HepG2 (cell line): ENCODE data around the gene GGA1. TPM values are rescaled to one million over a fixed set of nuclear protein-coding genes. Genes with fewer than 3 reads are reported as not detected.

Experiments
- AFF4 ChIP-seq: sonication (generic); formaldehyde crosslinking; IDR thresholded peaks from 2 replicates; pipeline ENCODE4 v1.4.0; 2020; ENCODE audit warnings: missing genetic modification reagents
- AHR ChIP-seq: IDR thresholded peaks from 2 replicates; pipeline ENCODE4 v1.6.1; 2018; ENCODE audit warnings: missing genetic modification reagents, missing compliant biosample characterization
- DNMT1 ChIP-seq: sonication (generic); formaldehyde crosslinking; IDR thresholded peaks from 2 replicates; pipeline ENCODE4 v1.5.1; 2020; ENCODE audit warnings: mild to moderate bottlenecking, missing genetic modification reagents
- HNRNPUL1 ChIP-seq: fragments of 200-400 bp; formaldehyde crosslinking; IDR thresholded peaks from 2 replicates; pipeline ENCODE4 v1.6.1; 2017; ENCODE audit warnings: low read depth, mild to moderate bottlenecking, low read length, moderate library complexity
- KLF11 ChIP-seq: IDR thresholded peaks from 2 replicates; pipeline ENCODE4 v1.6.1; 2016; ENCODE audit warnings: missing compliant biosample characterization
- KLF15 ChIP-seq: sonication (generic); formaldehyde crosslinking; IDR thresholded peaks from 2 replicates; pipeline ENCODE4 v1.8.1; 2023; ENCODE audit warnings: borderline replicate concordance, mild to moderate bottlenecking, inconsistent platforms, missing genetic modification reagents, mixed read lengths
- LRRFIP1 ChIP-seq: sonication (generic); formaldehyde crosslinking; conservative IDR thresholded peaks from 2 replicates; pipeline ENCODE4 v1.4.0; 2020; ENCODE audit warnings: missing genetic modification reagents
- MAF1 ChIP-seq: sonication (generic); formaldehyde crosslinking; IDR thresholded peaks from 2 replicates; pipeline ENCODE4 v1.5.0; 2020; ENCODE audit warnings: missing genetic modification reagents, borderline replicate concordance
- POLR2AphosphoS5 ChIP-seq: IDR thresholded peaks from 2 replicates; pipeline ENCODE4 v1.6.1; 2012; ENCODE audit warnings: low read depth, low read length
- PRPF4 ChIP-seq: fragments of 200-400 bp; formaldehyde crosslinking; IDR thresholded peaks from 2 replicates; pipeline ENCODE4 v1.6.1; 2016; ENCODE audit warnings: low read length, low read depth; ENCODE audit not compliant: poor library complexity, severe bottlenecking
- SOX6 ChIP-seq, 2 experiments: fragments of 450-650 bp in 1 of 2; sonication (generic) in 1 of 2; formaldehyde crosslinking in 1 of 2; IDR thresholded peaks; 2 replicates each; pipeline versions ENCODE4 v1.4.0 to v1.6.1; 2017 to 2020; ENCODE audit warnings: antibody characterized with exemption in 1 of 2, mild to moderate bottlenecking in 1 of 2, missing genetic modification reagents in 1 of 2
- TEF ChIP-seq: sonication (generic); formaldehyde crosslinking; IDR thresholded peaks from 2 replicates; pipeline ENCODE4 v1.5.0; 2020; ENCODE audit warnings: missing genetic modification reagents
- ZBTB37 ChIP-seq: sonication (generic); formaldehyde crosslinking; IDR thresholded peaks from 2 replicates; pipeline ENCODE4 v1.4.0; 2020; ENCODE audit warnings: mild to moderate bottlenecking, missing genetic modification reagents
- ZBTB8A ChIP-seq: sonication (generic); formaldehyde crosslinking; IDR thresholded peaks from 2 replicates; pipeline ENCODE4 v1.4.0; 2020; ENCODE audit warnings: mild to moderate bottlenecking, low read depth, missing genetic modification reagents, borderline replicate concordance
- ZNF121 ChIP-seq: sonication (generic); formaldehyde crosslinking; IDR thresholded peaks from 2 replicates; pipeline ENCODE4 v1.5.0; 2020; ENCODE audit warnings: mild to moderate bottlenecking, missing genetic modification reagents
- ZNF512B ChIP-seq: sonication (generic); formaldehyde crosslinking; IDR thresholded peaks from 2 replicates; pipeline ENCODE4 v1.5.1; 2020; ENCODE audit warnings: missing genetic modification reagents, mild to moderate bottlenecking, borderline replicate concordance
- ZNF644 ChIP-seq: IDR thresholded peaks from 2 replicates; pipeline ENCODE4 v1.6.1; 2016; ENCODE audit warnings: low read depth
- polyA plus RNA-seq, 8 experiments: library from polyadenylated mRNA; depleted of rRNA in 3 of 8; stranded (reverse) in 7 of 8; unstranded in 1 of 8; fragments of >200 nt; fragmentation: Illumina TruSeq in 4 of 8; extraction: Trizol in 4 of 8; gene quantifications; 2 replicates each; pipeline versions ENCODE4 v1.2.1 to v1.2.3, GENCODE V29; 2011 to 2016; ENCODE audit warnings: low read depth in 4 of 8, missing spikeins in 1 of 8, mixed read lengths in 1 of 8; ENCODE audit not compliant: insufficient read depth in 1 of 8
- total RNA-seq, 5 experiments: library from RNA; depleted of rRNA; stranded (reverse); fragments of >200 nt; fragmentation: Illumina TruSeq; extraction: Trizol; gene quantifications; 2 replicates each; pipeline ENCODE4 v1.2.3, GENCODE V29; 2016; ENCODE audit warnings: low read depth in 1 of 5

GGA1 gene
- total and polyA plus RNA-seq, 2 of the 13 experiments (the other 11 are each of a cell fraction or from before 2014, with no cell fraction given): 29.1 to 87.2 TPM

- TF ChIP-seq ZNF512B: no peak
- no peak for TF ChIP-seq SOX6 (IDR thresholded peaks at IDR 0.05)
- peak; percentile 44 for TF ChIP-seq SOX6 (CRISPR knock-in tag; IDR thresholded peaks at IDR 0.05)
- no peak for TF ChIP-seq MAF1 (CRISPR knock-in tag)
- no peak for TF ChIP-seq AFF4 (CRISPR knock-in tag)
- TF ChIP-seq ZBTB8A (CRISPR knock-in tag): no peak
- TF ChIP-seq KLF15 (CRISPR knock-in tag): no peak
- TF ChIP-seq DNMT1: no peak
- TF ChIP-seq HNRNPUL1: no peak
- TF ChIP-seq ZNF121: peak; percentile 23; the same call in 1 of the 2 replicates
- no peak for TF ChIP-seq KLF11 (CRISPR knock-in tag)
- no peak for TF ChIP-seq AHR (CRISPR knock-in tag)
- no peak for TF ChIP-seq LRRFIP1 (CRISPR knock-in tag)
- peak; percentile 69; the same call in 1 of the 2 replicates for TF ChIP-seq ZBTB37
- TF ChIP-seq TEF (CRISPR knock-in tag): no peak
- peak; percentile 53 for TF ChIP-seq PRPF4
- peak; percentile 42; the same call in 1 of the 2 replicates for TF ChIP-seq POLR2AphosphoS5
- TF ChIP-seq ZNF644 (CRISPR knock-in tag): no peak
Observed at GRCh38 chr22:37664249-37665101, 55.8 kb downstream of the GGA1 start (continued).
